Islet precursor cell (in vitro differentiated cells): ENCODE results near the gene RNU5B-1.
A peak's percentile ranks its signal among the peaks of the same experiment; 100 is the strongest.

ENCODE experiments used
- DNase-seq: peaks from one replicate; pipeline ENCODE4 v3.0.0-alpha.2; 2018

The RNU5B-1 gene

GRCh38 chr15:65329288-65329983, 25.0 kb downstream of the RNU5B-1 start:
- no peak for DNase-seq

GRCh38 chr15:65329984-65330735, 25.7 kb downstream of the RNU5B-1 start:
- no peak for DNase-seq

DNA sequence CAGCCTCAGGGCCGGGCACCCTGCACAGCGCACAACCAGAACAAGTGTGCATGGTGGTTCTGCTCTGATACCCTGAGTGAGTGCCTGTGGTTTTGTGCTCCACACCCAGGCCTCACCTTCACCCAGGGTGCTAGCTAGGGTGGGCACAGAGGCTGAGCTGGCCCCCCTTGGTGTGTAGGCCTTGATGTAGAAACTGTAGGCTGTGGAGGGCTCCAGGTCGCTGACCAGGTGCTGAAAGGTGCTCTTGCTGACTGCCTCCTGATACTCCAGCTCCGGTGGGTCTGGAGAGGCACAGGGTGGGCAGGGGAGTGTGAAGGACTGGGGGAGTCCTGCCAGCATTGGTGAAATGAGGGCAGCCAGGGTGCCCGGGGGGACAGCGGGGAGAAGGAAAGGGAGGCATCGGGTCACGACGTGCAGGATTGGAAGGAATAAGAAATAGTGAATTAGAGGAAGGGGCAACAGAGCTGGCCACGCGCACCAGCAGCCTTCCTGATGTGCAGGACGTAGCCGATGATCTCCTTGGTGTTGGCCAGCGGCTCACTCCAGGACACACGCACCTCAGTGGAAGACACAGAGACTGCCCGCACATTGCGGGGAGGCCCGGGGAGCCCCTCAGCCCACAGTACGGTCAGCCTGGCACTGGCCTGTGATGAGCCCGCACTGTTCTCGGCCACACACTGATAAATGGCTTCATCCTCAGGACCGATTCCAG, 26.6 kb downstream of the RNU5B-1 start:
- no peak for DNase-seq

GRCh38 chr15:65331811-65332210, 27.3 kb downstream of the RNU5B-1 start:
- DNase-seq, result no peak

- no peak for DNase-seq
These were observed 28.1 kb downstream of the RNU5B-1 start for GRCh38 chr15:65332391-65333147.

- no peak for DNase-seq
These were observed 28.8 kb downstream of the RNU5B-1 start for GRCh38 chr15:65333148-65333820.

DNA sequence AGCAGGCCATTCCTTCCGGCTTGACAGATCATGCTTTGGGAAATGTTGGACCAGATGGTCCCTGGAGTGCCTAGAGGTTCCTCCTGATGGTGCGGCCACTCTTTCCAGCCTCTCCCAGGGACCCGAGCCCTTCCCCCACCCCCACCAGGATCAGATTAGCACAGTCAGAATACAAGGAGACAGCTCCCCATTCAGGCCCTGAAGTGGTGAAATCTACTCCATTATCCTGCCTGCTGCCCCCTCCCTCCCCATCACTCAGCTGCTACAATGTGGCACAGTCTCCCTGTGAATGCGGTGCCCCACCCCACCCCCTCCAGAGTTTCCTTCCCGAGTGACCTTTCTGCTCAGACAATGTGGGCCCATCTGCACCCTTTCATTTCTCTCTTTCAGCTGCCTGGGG, 29.4 kb downstream of the RNU5B-1 start:
- no peak for DNase-seq

DNA sequence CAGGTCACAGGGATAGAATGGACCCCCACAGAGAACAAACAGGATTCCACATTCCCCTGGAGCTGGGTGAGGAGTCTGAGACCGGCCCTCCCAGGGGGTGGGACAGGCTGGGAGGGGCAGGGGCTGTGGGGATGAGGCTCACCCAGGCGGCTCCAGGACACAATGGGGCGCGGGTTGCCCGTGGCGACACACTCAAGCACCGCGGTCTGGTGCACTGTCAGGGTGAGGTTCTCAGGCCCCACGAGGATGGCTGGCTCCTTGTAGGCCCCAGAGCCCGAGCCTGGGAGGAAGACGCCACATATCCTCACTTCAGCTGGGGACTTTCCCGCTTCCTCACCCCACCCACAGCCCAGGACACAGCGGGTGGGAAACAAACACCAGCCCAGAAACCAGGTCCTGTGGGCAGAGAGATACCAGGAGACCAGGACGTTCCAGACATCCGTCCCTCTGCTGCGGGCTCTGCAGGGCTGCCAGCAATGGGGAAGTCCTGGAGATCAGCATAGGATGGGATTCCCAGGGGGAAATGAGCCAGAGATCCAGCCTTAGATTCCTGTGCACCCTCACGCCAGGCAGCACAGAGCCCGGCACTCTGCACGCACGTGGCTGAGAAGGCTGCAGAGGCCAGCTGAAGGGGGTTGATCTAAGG, 30.2 kb downstream of the RNU5B-1 start:
- no peak for DNase-seq

DNA sequence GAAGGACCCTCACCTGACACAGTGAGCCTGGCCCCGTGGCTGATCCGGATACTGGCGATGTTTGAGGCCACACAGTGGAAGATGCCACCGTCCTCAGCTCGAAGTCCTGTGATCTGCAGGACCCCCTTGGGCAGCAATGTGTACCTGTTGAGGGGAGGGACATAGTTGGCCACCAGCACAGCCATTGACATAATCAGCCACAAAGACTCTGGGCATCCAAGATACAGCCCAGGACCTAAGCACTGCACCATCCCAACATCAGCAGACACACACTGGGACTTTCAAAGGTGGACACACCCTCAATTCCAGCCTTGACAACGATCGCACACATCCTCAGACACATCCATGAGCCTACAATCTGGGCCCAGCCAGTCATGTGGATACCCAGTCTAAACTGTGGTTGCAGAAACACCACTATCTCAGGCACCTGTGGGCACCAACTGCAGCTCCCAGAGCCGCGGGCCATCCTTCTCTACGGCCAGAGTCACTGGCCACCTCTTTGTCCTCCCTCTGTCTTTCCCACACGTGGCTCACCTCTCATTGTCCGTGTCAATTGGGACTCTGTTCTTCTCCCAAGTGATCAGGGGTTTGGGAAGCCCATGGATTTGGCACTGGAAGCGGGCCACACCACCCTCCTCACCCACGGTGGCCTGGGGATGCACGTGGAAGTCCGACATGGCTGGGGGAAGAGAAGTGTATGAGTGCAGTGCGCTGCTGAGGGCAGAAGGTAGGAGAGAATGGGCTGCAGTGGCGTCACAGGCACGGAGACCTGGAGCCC, 31.0 kb downstream of the RNU5B-1 start:
- DNase-seq, result no peak

DNA sequence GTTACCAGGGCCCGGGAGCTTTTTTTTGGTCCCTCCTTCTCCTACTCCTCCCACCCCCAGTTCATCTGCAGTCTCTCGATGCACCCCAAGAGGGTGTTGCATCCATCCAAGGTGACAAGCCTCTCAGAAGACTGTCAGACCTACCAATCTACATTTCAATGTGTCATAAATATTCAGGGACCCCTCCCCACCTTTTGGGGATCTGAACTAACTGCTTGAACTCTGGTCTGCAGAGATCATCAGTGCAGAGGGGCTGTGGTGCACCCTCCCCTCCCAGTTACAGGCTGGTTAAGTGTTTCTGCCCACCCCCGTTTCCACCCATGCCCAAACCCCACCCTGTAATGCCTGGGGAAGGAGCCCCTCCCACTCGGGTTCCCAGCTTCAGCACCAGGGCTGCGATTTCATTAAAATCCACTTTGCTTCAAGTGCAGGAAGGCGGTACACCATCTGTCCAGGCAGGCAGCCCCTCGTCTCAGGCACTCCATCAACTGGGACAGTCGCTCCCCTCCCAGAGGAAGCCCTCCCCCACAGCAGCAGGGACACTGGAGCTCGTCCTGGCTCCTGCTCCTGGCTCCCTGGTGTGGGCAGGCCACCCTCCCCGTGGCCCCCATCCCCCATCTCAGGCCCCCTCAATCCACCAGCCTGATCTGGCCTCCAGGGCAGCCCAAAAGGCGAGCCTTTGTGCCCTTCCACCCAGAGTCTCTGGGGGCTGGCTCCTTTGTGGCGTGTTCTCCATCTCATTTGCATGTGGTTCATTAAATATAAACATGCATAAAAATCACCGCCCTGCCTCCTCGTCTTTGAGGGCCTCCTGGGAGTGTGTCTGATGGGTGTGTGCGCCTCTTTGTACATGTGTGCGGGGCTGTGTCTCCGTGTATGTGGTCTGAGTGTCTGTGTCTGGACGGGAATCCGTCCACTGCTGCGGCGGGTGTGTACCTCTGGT, 32.3 kb downstream of the RNU5B-1 start:
- no peak for DNase-seq

DNA sequence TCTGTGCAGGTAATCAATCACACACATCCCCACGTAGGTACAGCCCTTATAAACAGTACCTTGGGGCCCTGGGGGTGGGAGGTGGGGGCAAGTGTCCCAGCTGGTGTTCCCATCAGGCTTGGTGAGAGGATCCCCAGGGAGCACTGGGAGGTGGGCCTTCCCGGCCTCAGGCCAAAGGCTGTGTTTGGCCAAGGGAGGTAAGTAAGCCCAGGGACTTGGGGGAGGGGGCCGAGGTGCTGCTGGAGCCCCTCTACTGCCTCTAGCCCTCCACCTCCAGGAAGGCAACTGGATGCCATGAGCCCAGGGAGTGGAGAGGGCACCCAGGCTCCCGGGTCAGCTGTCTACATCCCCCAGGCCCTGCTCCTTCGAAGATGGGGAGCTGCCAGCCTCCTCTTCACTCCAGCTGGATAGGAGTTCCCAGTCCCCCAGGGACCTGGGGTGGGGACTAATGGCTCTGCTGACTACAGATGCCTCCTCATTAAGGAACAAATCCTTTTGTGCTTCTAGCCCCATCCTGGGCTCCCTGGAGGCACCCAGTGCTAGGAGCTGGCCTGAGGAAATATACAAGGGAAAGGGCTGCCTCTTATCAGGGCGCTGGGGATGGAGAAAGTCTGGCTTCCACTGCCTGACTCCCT, 33.1 kb downstream of the RNU5B-1 start:
- DNase-seq, result no peak

DNA sequence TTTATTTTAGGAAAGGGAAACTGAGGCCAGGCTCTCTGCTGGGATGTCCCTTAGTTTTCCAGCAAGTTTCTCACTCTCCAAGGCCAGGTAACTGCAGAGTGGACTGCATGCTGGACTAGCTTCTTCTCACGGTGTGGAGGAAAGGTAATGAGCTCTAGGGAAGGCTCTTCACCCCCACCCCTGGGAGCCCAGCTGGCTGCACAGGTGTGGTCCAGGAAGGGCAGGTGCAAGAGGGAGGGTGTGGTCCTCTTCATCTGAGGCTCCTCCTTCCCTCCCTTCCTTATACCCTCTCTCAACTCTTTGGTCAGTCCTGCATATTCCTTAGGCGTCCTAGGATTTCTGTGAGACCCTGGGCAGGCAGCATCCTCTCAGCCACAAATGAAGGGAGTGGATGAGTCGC, 33.9 kb downstream of the RNU5B-1 start:
- DNase-seq, result no peak

- DNase-seq, result no peak
These were observed 34.3 kb downstream of the RNU5B-1 start for GRCh38 chr15:65338823-65339222.

- DNase-seq, result no peak
These were observed 34.9 kb downstream of the RNU5B-1 start for GRCh38 chr15:65339416-65339815.

DNA sequence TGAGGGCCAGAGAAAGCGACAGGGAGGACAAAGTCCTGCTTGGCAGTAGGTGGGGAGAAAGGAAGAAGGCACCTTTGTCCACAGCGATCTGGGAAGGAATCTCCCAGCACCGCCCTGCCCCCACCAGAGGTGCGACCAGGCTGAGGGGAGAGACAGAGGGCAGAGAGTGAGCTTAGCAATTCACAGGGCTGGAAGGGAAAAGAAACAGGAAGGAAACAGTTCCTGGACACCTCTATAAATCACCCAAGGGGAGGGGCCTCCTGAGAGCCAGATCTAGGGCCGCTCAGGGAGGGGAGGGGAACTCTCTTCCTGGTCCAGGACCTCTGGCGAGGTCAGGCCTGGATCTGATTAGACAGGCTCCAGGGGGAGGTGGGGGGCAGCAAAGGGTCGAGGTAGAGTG, 35.4 kb downstream of the RNU5B-1 start:
- DNase-seq, result peak; percentile 78

- no peak for DNase-seq
These were observed 38.0 kb downstream of the RNU5B-1 start for GRCh38 chr15:65342493-65342892.

- DNase-seq, result no peak
These were observed 39.0 kb downstream of the RNU5B-1 start for GRCh38 chr15:65343374-65343981.

- no peak for DNase-seq
These were observed 39.9 kb downstream of the RNU5B-1 start for GRCh38 chr15:65344214-65344913.

DNA sequence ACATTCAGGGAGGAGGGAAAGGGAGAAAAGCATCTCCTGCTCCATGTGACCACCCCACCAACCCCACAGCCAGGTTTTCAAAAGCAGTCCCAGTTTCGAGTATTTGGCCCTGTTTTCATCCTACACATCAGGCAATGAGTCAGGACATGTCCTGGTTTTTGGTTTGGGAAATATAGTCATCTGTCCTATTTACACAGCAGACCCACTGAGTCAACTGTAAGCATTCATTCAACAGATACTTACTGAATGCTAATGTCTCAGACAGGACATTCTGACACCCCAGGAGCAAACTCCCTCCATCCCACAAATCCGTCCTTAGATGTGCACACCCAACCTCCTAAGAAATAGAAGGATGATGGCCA, 40.4 kb downstream of the RNU5B-1 start:
- no peak for DNase-seq
